AG08395 (cell line): ENCODE results near the gene KIAA0930.
"Not testable (repeated sequence)": the region's sequence is repeated elsewhere in the genome, so short reads cannot be mapped to it uniquely, and the experiment has no call there.

ENCODE experiments used
- DNase-seq: peaks from one replicate; pipeline ENCODE4 v3.0.0; 2012; ENCODE audit warnings: mixed read lengths, low spot score

Gene KIAA0930

DNA sequence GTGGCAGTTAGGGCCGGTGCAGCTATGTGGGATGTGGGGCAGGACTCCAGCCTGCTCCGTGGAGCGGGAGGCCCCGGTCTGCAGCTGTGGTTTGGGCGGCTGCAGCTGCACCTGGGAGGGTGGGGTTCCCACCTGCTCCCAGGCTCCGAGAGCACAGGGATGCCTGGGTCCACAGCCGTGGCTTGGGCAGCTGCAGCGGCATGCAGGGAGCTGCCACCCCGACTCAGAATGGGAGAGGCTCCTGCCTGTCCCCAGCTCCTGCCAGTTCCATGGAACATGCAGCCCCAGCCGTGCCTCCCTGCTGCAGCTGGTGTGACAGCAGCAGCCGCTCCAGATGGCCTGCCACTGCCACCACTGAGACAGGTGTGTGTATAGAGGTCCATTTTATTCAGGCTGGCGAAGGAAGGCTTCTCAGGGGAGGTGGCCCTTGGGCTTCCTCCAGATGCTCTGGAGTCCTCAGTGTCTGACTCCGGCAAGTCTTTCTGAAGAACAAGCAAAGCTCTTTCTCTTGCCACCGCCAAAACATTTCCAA is 22.3 kb upstream of the KIAA0930 start:
- DNase-seq, result no peak

DNA sequence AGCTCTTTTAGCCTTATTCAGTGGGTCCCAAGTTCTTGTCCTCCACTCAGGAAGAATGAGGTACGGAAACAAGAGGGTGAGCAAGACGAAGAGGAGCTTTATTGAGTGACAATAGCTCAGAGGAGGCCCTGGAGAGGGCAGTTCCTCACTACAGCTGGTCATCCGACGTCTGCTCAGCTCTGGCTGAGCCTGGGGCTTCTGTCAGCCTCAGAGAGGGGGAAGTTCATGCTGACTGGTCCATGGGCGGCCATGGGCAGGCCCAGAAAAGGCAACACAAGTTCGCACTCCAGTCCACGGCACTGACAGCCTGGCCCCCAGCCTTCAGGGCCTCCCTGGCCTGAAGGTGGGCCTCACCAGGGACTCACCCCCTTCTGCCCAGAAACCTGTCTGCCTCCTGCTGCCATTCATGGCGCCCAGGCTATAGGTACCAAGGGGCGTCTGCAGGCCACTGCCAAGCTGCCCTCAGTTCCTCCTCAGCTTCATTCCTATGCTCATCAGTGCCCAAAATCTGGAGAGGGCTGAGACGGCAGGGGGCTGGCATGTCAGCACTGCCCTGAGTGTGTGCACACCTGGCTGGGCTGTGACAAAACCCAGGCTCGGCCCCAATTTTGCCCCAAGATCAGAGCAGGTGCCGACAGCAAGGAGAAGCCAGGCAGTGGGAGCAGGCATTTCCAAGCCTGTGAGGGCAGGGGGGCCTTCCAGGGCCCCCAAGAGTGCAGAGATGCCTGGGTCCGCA is 21.7 kb upstream of the KIAA0930 start:
- DNase-seq, result no peak

GRCh38 chr22:45261407-45262088 is 20.9 kb upstream of the KIAA0930 start:
- DNase-seq, result no peak

GRCh38 chr22:45260395-45260759 is 19.7 kb upstream of the KIAA0930 start:
- DNase-seq, result not testable (repeated sequence)

- no peak for DNase-seq
Measured at GRCh38 chr22:45259754-45260394, 19.2 kb upstream of the KIAA0930 start.

GRCh38 chr22:45257941-45258340 is 17.2 kb upstream of the KIAA0930 start:
- DNase-seq, result not testable (repeated sequence)

GRCh38 chr22:45254789-45255278 is 14.1 kb upstream of the KIAA0930 start:
- no peak for DNase-seq

- no peak for DNase-seq
Measured at GRCh38 chr22:45254388-45254787, 13.7 kb upstream of the KIAA0930 start.

GRCh38 chr22:45253039-45253641 is 12.4 kb upstream of the KIAA0930 start:
- DNase-seq, result no peak

DNA sequence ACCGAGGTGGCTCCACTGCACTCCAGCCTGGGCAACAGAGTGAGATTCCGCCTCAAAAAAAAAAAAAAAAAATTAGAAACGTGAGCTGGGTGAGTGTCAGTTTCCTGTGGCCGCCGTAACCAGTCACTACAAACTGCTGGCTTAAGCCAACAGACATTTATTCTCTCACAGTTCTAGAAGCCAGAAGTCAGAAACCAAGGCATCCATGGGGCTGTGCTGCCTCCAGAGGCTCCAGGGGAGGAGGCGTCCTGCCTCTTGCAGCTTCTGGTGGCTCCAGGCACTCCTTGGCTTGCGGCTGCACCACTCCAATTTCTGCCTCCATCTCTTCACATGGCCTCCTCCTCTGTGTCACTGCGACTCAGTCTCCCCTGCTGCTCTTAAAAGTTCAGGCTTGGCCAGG is 11.1 kb upstream of the KIAA0930 start:
- DNase-seq, result no peak

- no peak for DNase-seq
Measured at GRCh38 chr22:45248832-45249561, 8.3 kb upstream of the KIAA0930 start.

GRCh38 chr22:45246060-45246985 is 5.6 kb upstream of the KIAA0930 start:
- peak; percentile 94 for DNase-seq

DNA sequence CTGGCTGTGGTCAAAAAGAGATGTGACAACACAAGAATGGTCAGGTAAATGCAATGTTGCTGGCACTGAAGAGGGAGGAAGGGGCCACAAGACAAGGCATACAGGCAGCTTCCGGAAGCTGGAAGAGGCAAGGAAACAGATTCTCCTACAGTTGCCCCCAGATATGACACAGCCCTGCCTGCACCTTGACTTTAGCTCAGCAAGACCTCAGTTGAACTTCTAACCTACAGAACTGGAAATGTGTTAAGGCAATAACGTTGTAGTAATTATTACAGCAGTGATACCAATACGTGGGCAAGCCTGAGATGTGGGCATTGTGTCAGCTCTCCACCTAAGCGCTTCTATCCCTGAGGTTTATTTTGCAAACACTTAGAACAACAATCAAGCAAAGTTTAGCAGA is 4.2 kb upstream of the KIAA0930 start:
- no peak for DNase-seq

GRCh38 chr22:45242778-45243191 is 2.1 kb upstream of the KIAA0930 start:
- no peak for DNase-seq

DNA sequence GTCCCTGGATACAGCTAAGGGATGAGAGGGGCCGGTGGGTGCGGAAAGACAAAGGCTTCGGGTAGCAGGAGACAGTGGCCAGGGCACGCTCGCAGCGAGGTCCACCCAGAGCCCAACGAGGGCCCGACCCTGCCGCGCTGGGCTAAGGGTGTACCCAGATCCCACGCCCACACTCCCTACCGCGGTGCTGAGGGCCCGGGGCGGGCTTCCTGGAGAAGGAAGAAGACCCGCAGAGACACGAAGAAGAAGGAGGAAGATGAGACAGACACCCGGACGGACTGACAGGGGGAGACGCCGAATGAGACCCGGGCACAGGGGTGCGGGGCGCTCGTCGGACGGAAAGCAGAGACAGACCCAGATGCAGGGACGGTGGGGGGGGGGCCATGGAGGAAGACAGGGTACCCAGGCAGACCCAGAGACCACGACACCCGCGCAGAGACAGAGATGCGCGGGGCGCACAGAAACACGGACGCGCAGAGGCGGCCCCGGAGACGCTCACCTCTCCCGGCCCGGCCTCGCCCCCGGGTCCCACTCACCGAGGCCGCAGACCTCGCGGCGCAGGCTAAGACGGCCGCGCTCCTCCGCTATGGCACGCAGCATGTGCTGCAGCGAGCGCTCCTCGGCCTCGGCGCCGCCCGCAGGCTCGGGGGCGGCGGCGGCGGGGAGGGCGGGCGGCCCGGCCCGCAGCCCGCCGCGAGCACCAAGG is 437 bp downstream of the KIAA0930 start:
- DNase-seq, result no peak

DNA sequence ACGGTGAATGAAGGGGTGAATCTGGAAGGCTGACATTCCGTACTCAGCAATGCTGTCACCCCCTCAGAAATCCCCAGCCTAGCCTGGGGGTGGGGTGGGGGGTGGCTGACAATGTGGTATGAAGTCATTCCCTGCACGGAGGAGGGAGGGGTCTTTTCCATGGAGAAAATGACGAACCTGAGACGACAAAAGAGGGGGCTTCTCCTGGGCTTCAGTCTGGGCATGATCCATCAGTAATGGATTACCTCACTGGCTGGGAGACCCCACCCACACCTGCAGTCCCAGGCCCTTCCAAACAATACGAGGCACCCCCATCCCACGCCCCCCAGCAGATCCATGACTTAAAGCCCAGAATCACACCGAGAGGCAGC is 1.0 kb downstream of the KIAA0930 start:
- no peak for DNase-seq

GRCh38 chr22:45238957-45239680 is 1.6 kb downstream of the KIAA0930 start:
- DNase-seq, result no peak

DNA sequence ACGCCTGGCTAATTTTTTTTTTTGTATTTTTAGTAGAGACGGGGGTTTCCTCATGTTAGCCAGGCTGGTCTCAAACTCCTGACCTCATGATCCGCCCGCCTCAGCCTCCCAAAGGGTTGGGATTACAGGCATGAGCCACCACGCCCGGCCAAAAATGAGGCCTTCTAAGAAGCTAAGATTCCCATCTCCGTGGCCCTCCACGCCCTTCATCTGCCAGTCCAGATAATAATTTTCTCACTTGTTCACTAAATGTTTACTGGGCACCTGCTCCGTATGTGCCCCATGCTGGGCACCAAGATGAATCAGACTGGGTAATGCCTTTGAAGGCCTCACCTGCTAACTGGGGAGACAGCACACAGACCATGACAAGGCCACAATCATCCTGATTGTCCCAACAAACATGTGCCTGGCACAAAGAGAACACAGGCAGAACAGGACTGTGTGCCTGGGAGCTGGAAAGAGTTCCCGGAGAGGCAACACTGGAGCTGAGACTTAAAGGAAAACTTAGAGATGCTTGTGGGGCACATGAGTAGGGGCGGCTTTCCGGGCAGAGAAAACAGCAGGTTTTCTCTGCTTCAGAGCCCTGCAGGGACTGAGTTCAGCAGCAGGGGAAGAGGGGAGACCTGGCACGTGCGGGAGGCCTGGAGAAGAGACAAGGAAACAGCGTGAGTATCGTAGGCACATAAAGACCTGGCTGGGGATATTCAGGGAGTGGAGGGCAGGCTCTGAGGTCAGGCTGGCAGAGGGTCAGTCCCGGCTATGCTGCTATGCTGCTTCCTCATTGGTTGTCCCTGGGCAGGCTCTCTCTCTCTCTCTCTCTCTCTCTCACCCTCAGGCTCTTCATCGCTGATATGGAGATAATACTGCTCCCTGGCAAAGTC is 2.4 kb downstream of the KIAA0930 start:
- DNase-seq, result no peak
